HL-60/S4 treated with retinoic acid at 250 ng/mL for 4 days and 3 days (cell line): ENCODE measurements around the gene BACH1.
"Not testable (repeated sequence)": the region's sequence is repeated elsewhere in the genome, so short reads cannot be mapped to it uniquely, and the experiment has no call there.

Experiments used
- in situ Hi-C: fragments of 300-500 bp; cut with MboI; formaldehyde crosslinking; loops from 2 replicates; pipeline ENCODE4 v1.7.0; 2022; ENCODE audit warnings: low sequenced_read_pairs

BACH1 gene

DNA sequence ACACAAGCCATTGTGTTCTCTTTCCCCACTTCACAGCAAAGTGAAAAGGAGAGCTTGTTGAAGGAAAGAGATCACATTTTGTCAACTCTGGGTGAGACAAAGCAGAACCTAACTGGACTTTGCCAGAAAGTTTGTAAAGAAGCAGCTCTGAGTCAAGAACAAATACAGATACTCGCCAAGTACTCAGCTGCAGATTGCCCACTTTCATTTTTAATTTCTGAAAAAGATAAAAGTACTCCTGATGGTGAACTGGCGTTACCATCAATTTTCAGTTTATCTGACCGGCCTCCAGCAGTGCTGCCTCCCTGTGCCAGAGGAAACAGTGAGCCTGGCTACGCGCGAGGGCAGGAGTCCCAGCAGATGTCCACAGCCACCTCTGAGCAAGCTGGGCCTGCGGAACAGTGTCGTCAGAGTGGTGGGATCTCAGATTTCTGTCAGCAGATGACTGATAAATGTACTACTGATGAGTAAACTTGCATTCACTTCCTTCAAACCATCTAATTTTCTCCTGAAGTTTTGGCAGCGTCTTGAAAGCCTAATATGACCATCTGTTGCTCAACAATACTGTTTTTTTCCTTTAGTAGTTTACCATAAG is 43.7 kb downstream of the BACH1 start:
- in situ Hi-C loops: no loop called here

DNA sequence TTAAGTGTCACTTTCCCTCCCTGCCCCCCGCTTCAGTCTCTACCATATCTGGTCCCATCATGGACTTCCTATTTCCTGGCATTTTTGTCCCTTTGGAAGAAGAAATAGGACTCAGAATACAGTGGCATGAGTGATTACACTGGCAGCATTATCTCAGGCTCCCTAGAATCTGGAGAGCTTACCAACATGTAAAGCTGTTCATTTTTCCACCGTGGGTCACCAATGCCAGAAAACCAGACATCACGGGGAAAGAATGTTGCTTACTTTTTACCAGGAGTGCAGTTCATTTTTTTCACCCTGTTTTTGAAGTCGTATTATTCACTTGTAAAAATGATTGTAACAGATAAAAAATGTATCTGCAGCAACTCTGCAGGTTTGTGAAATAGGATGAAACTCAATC is 44.8 kb downstream of the BACH1 start:
- in situ Hi-C loops: no loop called here

DNA sequence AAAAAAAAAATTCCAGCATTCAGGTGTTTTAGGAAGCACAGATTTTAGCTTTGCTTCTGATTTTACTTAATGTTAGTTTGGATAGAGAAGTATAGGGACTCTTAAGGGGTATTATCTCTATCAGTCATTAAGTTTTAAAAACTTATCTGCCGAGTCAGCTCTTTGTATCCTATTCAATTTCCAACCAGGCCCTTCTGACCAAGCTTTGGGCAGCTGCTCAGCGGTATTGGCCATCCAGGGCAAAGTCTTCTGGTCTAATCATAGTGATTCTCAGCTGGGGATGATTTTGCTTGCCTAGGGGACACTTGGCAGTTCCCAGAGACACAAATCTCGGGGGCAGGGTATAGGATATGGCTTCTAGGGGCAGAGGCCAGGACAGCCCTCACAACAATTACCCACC is 47.6 kb downstream of the BACH1 start:
- in situ Hi-C loops: no loop called here

DNA sequence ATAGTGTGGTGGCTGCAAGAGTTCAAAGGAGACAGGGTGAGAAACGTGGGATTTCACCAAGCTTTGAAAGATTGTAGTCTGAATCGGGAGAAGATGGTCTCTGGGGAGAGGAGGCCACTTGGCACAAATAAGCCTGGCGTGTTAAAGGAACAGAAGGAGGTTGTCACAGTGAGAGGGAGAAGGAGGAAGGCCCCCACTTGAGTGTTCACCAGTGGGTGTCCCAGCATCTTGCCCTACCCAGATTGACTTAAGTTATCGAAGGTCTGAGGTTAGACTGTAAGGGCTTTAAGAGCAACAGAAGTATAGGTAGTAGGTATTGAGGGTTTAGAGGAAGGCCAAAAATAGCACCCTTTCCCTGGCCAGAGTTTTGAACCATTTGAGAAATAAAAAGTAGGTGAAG is 48.0 kb downstream of the BACH1 start:
- in situ Hi-C loops: no loop called here

DNA sequence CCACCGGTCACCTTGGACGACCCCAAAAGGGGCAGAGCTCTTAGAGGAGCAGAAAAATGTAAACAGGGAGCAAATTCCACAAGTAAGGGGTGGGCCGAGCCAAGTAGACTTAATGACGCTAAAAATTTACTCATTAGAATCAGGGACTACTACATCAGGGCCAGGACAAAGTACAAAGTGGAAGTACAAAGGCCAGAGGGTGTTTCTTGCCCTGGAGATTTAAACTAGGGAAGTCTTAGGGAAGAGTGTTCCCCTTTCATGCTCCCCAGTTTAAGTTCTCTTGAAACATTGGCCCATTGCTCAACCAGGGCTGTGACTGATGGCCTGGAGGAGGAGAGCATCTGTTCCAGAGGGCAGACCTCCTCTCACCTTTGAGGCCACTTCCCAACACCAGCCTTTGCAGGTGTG is 48.6 kb downstream of the BACH1 start:
- in situ Hi-C loops: no loop called here

DNA sequence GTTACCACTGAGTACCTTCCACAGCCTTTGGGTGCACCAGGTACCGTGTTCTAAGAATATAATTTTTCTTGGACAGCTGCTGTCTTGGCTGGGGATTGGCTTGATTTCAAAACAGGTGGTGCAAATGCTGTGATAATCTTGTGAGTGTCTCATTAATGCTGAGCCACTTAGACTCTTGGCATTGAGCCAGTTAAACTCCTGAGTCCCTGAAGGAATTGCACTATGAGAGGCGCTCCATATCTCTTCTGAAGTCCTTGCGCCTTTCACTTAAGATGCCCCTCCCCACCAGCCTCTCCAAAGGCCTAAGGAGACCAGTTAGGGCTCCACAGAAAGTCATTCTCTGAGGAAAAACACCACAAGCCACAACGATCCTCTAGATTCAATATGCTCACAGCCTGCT is 51.0 kb downstream of the BACH1 start:
- in situ Hi-C loops: no loop called here

DNA sequence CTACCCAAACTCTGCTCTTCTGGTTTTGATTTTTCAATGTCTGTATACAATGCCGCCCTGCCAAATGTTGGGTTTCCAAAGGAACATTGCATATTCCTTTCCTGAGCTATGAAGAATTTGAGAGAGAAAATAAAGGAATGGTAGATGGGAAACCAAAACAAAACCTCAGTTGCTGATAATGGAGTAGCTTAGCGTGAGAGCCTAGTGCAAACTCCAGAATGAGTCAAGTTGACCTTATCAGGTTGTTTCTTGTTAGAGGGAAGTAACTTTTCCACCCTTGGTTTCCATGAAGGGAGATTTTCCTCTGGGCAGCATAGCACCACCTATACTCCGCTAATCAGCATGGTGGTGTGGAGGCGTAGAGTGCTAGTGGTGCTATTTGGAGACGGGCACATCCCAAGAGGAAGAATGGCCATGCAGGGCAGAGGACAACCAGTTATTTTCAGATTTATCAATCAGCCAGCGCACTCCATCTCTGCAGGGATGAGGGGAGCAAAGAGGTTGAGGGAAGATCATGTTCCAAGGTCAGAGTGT is 51.6 kb downstream of the BACH1 start:
- in situ Hi-C loops: no loop called here

DNA sequence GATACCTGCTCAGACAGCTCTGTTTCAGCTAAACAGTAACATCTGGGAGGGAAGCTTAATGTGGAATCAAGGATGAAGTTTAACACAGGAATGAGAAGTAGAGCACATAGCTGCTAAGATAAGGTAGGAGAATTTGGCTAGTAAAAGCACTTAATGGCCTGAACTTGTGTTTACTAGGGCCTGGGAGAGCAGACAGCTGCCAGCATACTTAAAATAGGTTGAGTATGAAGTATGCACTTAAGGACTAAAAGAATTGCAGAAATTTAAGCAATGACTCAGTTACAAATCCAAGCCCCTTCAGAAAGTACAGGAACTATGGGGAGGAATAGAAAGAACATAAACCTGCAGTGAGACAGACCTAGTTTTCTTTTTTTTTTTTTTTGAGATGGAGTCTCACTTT is 53.0 kb downstream of the BACH1 start:
- in situ Hi-C loops: no loop called here

DNA sequence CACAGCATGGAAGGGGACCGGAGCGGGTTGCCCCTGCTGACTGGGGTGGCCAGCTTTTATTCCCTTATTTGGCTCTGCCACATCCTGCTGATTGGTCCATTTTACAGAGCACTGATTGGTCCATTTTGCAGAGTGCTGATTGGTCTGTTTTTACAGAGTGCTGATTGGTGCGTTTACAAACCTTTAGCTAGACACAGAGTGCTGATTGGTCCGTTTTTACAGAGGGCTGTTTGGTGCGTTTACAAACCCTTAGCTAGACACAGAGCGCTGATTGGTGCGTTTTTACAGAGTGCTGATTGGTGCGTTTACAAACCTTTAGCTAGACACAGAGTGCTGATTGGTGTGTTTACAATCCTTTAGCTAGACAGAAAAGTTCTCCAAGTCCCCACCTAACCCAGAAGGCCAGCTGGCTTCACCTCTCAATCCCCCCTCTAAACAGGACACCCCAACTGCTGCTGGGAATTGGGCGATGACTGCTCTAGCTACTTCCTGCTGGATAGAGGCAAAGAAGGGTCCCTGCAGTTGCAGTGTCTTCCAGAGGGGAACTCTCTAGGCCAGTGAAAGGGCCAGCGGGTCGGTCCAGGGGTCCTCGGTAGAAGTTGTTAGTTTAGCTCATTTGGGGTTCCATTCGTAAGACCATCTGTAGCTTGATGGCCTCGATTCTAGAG is 56.5 kb downstream of the BACH1 start:
- in situ Hi-C loops: not testable (repeated sequence)

DNA sequence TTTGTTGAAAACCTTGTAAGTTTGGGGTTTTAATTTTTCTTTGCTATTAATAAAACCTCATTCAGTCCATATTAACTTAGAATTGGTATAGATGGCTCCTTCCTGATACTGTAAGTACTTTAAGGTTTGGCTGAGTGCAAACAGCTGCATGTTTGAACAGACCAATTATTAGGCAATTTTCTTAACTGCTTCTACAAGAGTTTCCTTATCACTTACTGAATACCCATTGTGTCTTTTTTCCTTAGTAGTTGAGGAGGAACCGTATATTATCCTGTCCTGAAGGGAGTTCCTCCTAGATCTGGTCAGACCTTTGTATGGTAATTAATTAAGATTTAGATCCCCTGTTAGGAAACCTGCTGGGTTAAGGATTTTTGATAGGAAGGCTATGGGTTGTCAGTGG is 57.6 kb downstream of the BACH1 start:
- in situ Hi-C loops: not testable (repeated sequence)

DNA sequence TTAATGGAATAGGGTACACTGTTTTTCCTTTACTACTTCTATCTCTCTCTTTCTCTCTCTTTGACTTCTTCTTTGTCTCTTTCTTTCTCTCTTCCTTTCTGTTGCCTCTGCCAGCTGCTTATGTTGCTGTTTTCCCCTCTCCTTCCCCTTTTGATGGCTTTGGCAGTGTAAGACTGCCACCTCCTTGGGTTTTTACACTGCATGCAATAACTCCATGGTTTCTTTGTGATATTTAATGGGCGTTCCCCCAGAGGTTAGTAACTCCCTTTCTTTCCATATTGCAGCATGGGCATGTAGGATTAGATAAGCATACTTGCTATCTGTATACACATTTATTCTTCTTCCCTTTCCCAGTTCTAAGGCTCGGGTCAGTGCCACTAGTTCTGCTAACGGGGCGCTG is 58.1 kb downstream of the BACH1 start:
- in situ Hi-C loops: not testable (repeated sequence)

DNA sequence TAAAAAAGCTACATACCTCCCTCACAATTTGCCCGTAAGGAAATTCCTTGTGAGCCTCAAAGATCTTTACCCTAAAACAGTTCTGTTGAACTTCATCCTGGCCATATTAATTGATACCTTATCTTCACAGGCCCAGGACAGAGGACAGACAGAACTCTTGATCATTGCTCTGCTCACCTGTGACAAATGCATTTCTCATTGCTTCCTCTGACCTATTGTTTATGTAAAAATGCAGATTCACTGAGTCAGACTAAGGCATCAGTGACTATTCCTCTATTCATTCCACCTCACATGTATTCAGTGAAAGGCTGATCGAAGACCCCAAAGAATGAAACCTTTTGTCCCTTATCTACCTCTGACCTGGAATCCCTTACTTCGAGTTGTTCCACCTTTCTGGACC is 61.0 kb downstream of the BACH1 start:
- in situ Hi-C loops: no loop called here

DNA sequence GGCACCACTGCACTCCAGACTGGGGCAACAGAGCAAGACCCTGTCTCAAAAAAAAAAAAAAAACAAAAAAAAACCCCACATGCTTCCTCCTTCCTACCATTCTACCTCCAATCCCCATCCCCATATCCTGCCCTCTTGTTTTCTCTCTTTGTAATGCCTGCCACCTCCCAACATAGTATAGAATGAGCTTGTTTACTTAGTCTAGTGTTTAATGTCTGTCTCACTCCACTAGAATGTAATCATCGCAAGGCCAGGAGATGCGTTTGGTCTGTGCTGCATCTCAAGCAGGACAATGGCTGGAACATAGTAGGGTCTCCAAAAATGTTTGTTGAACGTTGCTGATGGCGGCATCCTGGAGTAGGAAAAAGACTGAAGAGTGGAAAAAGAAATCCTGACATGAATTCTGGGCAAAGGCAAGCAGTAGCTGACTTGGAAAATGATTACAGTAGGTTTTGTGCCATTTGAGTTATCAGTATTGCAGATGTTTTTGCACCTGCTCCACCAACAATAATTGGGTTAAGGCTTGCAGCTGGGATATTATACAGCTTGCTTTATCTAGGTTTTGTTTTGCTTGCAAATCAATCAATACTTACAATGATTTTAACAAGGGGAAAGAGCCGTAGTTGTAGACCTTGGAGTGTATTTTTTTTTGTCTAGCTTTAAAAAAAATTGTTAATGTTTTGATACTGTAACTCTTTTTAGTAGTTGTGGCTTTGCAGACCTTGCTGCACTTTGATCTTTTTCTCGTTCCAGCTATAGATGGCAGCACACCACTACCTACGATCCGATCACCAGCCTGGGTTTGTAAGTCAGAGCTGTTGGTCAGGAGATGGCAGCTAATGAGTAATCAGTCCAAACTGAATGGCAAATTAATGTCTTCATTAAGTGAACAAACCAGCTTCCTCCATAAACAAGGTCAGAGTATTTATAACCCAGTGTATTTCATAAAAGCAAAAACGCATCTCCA is 62.4 kb downstream of the BACH1 start:
- in situ Hi-C loops: no loop called here

DNA sequence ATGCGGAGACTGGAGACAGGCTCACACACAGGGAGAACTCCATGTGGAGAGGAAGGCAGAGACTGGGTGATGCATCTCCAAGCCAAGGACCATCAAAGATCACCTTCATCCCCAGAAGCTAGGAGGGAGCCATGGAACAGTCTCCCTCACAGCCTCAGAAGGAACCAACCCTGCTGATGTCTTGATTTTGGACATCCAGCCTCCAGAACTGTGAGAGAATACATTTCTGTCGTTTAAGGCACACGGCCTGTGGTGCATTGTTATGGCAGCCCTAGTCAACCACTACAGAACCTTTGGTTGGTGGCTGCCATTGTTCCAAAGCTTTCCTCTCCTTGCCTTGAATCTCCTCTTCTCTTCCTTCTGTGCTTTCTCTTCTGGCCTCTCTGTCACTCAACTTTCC is 64.0 kb downstream of the BACH1 start:
- in situ Hi-C loops: no loop called here

DNA sequence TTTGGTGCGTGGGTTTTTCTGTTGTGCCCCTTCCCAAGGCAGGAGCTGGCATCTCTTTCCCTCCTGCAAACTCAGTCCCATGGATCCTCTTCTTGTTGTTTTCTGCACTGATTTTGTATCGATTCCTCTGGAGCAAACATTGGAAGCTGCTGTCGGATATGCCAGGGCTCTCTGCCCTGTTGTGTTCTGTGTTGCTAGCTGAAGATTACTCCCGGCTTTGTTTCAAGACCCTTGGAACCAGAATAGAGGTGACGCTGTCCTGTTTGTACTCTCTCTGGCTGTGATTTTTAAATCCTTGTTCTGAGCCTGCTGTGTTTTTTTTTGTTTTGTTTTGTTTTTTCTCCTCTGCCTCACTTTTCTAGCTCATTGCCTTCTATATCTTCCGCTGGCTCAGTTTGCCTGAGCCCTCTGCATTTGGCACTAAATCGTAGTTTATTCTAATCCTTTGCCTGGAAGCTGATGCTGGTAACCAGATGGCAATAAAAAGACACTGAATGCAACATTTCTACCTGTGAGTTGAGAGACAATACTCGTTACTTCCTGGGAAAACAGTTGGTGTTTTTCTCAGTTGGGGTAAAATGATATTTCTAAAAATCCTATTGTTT is 67.0 kb downstream of the BACH1 start:
- in situ Hi-C loops: no loop called here

DNA sequence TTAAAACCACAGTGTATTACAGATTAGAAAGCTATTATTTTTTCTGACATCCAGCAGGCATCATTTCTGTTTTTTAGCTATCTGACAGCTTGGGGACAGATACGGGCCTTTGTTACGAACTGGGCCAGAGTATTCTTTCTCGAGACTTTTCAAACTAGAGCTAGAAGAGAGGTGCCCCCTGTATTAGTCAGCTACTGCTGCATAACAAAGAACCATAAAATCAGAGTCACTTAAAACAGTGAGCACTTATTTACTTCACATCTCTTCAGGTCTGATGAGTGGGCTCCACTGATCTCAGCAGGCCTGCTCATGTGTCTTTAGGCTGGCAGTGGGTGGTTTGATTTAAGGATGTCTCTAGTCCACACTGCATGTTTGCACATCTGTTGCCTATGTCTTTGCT is 67.8 kb downstream of the BACH1 start:
- in situ Hi-C loops: no loop called here

DNA sequence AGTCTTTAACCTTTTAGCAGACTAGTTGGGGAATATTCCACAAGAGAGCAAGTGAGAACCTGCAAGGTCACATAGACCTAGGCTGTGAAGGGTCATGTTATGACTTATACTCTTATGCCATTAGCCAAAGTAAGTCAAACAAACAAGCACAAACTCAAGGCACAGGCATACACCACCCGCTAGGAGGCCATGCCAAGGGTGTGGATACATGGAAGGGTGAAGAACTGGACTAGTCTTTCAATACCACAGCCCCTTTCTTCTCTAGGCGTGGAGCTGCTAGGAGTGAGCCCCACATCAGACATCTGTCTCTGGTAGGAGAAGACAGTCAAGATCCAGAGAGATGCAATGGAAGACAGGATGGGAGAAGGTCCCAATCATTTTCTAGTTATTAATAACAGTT is 68.6 kb downstream of the BACH1 start:
- in situ Hi-C loops: no loop called here

DNA sequence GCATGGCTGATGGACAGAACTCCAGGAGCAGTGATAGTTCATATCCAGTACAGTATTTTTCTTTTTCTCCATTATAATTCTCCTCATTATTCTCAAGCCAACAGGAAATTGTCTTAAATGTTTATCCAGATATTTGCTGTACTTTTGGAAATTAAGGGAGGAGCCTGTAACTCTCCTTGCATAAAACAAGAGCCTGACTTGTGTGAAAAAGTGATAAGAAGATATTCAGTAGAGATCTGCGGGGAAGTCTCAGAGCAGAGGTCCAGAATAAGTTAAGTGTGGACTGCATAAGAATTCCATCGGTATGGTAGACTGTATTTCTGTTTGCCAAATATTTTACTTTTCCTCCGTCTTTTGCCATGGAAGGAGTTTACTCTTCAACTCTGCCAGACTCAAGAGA is 70.2 kb downstream of the BACH1 start:
- in situ Hi-C loops: no loop called here

DNA sequence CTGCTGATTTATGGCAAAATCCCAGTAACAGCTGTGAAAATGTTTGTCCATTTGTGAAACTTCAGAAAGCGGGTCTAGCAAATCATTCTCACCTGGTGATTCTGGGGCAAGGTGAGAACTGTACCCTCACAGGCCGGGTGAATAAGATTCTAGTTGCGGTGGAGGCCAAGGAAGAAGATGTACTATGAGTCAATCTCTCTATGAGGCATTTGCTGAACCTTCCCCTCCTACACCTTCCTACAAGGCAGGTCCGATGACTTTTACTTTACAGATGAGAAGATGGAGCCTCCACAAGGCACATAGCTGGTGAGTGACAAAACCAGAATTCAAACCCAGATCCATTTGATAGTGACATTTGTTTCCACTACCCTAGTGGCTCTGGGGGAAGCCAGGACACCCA is 72.7 kb downstream of the BACH1 start:
- in situ Hi-C loops: loop anchor here (10.0 kb wide), 2 partner anchors 207 to 287 kb away; no protein-coding TSS in a partner anchor

DNA sequence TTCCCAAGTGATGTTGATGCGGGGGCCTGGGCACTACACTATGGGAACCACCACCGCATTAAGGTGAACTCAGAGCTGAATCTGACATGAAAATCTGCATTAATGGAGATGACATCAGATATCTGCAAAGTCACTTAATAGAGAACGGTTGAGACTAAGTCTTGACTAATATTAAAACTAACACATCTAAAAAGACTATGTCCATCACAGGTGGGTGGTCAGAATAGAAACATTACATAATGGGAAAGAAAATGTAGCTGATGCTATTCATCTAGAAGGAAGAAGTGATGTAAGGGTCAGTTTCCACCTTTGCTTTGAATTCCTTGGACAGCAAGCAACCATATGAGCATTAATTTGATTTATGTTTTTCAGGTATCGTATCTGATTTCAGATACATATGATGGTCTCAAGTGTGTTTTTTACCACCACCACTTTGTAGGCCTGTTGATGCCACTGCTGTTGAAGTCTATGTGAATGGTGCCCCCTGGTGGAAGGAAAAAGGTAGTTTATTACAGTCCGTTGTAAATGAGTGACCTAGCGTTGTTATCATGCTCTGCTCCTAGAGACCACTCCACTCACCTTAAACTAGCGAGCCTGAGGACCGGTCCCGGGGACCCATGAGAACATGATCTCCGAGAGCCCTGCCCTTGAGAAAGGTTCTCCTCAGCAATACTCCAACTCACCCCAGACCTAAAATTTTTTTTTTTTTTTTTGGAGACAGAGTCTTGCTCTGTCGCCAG is 73.5 kb downstream of the BACH1 start:
- in situ Hi-C loops: loop anchor here (10.0 kb wide), 2 partner anchors 207 to 287 kb away; no protein-coding TSS in a partner anchor
